ENCODE results near the gene PRSS22. TPM values are rescaled to one million over a fixed set of nuclear protein-coding genes. Genes with fewer than 3 reads are reported as not detected.

Gene PRSS22
- total RNA-seq, 1 experiment from 2014 or later, result not detected

DNA sequence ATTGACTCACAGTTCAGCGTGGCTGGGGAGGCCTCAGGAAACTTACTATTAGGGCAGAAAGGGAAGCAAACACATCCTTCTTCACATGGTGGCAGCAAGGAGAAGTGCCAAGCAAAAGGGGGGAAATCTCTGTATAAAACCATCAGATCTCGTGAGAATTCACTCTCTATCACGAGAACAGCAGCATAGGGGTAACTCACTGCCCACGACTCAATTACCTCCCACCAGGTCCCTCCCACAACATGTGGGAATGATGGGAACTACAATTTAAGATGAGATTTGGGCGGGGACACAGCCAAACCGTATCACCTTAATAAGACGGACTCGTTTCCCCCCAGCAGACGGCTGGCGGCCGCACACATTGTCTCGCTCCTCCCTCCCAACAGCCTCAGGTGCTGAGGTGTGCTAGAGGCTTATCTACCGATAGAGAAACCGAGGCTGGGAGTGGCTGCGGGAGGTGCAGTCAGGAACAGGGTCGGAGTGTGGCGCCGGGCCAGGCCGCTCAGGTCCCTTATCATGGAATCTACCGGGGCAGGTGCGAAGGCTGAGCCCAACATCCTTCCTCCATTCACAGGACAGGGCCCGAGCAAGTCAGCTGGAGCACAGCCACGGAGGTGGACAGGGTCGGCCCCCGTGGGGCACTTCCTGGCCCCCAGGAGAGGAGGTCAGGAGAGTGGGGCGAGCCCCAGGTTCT, 32.8 kb downstream of the PRSS22 start:
- H2AFZ ChIP-seq (ENCODE audit: low read length), result no peak overlapping the region
- no peaks in the 10 kb centered on the region for H4K20me1 ChIP-seq (ENCODE audit: insufficient read depth, low read depth, low read length)
- H3K4me2 ChIP-seq (ENCODE audit: low read depth, low read length, poor library complexity, severe bottlenecking), result no peak overlapping the region
- no peaks in the 10 kb centered on the region for H3K9me3 ChIP-seq (ENCODE audit: low read length)
- H3K9ac ChIP-seq (ENCODE audit: low read length), result no peak overlapping the region
- H3K27ac ChIP-seq (ENCODE audit: low read length), result no peak overlapping the region
- no peaks in the 10 kb centered on the region for H3K36me3 ChIP-seq (ENCODE audit: insufficient read depth, low read length)
- H3K27me3 ChIP-seq (ENCODE audit: low read length), result no peaks in the 10 kb centered on the region
- H3K79me2 ChIP-seq (ENCODE audit: low read length), result no peaks in the 10 kb centered on the region
- no peaks in the 10 kb centered on the region for H3K9me2 ChIP-seq (replicated peaks; ENCODE audit: insufficient read depth, low read length)
- no peak for DNase-seq
- H3K4me3 ChIP-seq (ENCODE audit: low read length), result no peak overlapping the region
- no peaks in the 10 kb centered on the region for H3K4me1 ChIP-seq (ENCODE audit: low read length)

DNA sequence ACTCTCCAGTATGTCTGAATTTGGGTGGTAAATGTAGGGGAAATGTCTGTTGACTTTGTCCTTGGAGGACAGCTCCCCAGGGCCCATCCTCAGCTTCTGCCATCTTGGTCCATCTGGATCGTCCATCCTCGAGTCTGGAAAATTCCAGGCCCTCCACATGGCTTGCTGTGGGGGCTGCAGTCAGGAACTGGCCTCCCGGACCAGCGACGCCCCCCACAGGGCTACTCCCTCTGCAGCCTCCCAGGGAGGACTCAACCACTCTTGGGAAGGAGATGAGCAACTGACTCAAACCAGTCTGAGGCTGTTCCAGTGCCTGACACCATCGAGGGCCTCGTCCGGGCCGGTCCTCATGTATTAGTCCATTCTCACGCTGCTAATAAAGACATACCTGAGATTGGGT, 33.3 kb downstream of the PRSS22 start:
- H3K79me2 ChIP-seq (ENCODE audit: low read length), result no peaks in the 10 kb centered on the region
- H3K27ac ChIP-seq (ENCODE audit: low read length), result no peak overlapping the region
- no peaks in the 10 kb centered on the region for H3K9me3 ChIP-seq (ENCODE audit: low read length)
- H3K36me3 ChIP-seq (ENCODE audit: insufficient read depth, low read length), result no peaks in the 10 kb centered on the region
- no peak overlapping the region for H3K9ac ChIP-seq (ENCODE audit: low read length)
- H3K9me2 ChIP-seq (replicated peaks; ENCODE audit: insufficient read depth, low read length), result no peaks in the 10 kb centered on the region
- H3K27me3 ChIP-seq (ENCODE audit: low read length), result no peaks in the 10 kb centered on the region
- no peaks in the 10 kb centered on the region for H4K20me1 ChIP-seq (ENCODE audit: insufficient read depth, low read depth, low read length)
- H3K4me3 ChIP-seq (ENCODE audit: low read length), result no peak overlapping the region
- no peak for DNase-seq
- no peak overlapping the region for H2AFZ ChIP-seq (ENCODE audit: low read length)
- H3K4me1 ChIP-seq (ENCODE audit: low read length), result no peaks in the 10 kb centered on the region
- no peak overlapping the region for H3K4me2 ChIP-seq (ENCODE audit: low read depth, low read length, poor library complexity, severe bottlenecking)

DNA sequence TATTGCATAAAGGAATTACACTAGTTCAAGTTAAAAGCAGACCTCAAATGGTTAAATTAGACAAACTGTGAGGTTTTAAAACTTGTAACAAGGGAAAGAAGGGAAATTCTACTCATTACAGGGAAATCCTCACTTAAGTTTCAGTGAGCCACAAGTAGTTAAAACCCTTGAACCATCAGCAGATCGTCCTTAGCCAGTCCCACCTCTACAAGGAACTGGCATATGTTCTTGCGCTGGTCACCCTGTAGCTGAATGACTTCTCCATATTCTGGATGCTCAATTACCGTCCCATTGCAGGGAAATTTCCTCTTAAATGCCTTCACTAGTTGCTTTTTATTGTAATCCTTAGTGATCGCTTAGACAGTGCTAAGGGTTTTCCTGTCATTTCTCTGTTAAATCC, 35.5 kb downstream of the PRSS22 start:
- Histone ChIP-seq H3K79me2 (ENCODE audit: low read length) (no peaks in the 10 kb centered on the region), H3K9me2 (replicated peaks; ENCODE audit: insufficient read depth, low read length) (no peaks in the 10 kb centered on the region), H3K4me2 (ENCODE audit: low read depth, low read length, poor library complexity, severe bottlenecking) (no peak overlapping the region), H3K4me3 (ENCODE audit: low read length) (no peak overlapping the region), H3K9ac (ENCODE audit: low read length) (no peak overlapping the region), H2AFZ (ENCODE audit: low read length) (no peak overlapping the region), H3K27ac (ENCODE audit: low read length) (no peak overlapping the region), H3K27me3 (ENCODE audit: low read length) (no peaks in the 10 kb centered on the region), H3K4me1 (ENCODE audit: low read length) (no peaks in the 10 kb centered on the region), H3K9me3 (ENCODE audit: low read length) (no peaks in the 10 kb centered on the region), H4K20me1 (ENCODE audit: insufficient read depth, low read depth, low read length) (no peaks in the 10 kb centered on the region), H3K36me3 (ENCODE audit: insufficient read depth, low read length) (no peaks in the 10 kb centered on the region)
- DNase-seq, result no peak

DNA sequence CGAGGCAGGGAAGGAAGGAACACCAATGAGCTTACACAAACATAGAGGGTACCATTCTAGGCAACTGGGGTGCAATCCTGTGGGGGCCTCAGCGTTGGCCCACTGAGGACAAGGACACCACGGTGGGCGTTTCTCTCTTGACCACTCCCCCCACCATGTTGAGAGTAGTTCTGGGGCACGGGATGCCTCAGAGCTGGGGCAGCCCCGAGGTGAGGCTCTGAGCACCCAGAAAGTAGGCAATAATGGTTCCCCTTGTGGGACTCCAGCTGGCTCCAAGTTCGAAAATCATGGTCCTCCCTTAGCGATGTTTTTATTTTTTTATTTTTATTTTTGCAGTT, 35.8 kb downstream of the PRSS22 start:
- H3K9me3 ChIP-seq (ENCODE audit: low read length), result no peaks in the 10 kb centered on the region
- no peak overlapping the region for H3K9ac ChIP-seq (ENCODE audit: low read length)
- DNase-seq, result no peak
- no peaks in the 10 kb centered on the region for H3K79me2 ChIP-seq (ENCODE audit: low read length)
- no peak overlapping the region for H3K4me2 ChIP-seq (ENCODE audit: low read depth, low read length, poor library complexity, severe bottlenecking)
- H3K4me3 ChIP-seq (ENCODE audit: low read length), result no peak overlapping the region
- no peaks in the 10 kb centered on the region for H3K9me2 ChIP-seq (replicated peaks; ENCODE audit: insufficient read depth, low read length)
- H3K27me3 ChIP-seq (ENCODE audit: low read length), result no peaks in the 10 kb centered on the region
- H3K4me1 ChIP-seq (ENCODE audit: low read length), result no peaks in the 10 kb centered on the region
- H3K36me3 ChIP-seq (ENCODE audit: insufficient read depth, low read length), result no peaks in the 10 kb centered on the region
- no peak overlapping the region for H2AFZ ChIP-seq (ENCODE audit: low read length)
- no peaks in the 10 kb centered on the region for H4K20me1 ChIP-seq (ENCODE audit: insufficient read depth, low read depth, low read length)
- H3K27ac ChIP-seq (ENCODE audit: low read length), result no peak overlapping the region

DNA sequence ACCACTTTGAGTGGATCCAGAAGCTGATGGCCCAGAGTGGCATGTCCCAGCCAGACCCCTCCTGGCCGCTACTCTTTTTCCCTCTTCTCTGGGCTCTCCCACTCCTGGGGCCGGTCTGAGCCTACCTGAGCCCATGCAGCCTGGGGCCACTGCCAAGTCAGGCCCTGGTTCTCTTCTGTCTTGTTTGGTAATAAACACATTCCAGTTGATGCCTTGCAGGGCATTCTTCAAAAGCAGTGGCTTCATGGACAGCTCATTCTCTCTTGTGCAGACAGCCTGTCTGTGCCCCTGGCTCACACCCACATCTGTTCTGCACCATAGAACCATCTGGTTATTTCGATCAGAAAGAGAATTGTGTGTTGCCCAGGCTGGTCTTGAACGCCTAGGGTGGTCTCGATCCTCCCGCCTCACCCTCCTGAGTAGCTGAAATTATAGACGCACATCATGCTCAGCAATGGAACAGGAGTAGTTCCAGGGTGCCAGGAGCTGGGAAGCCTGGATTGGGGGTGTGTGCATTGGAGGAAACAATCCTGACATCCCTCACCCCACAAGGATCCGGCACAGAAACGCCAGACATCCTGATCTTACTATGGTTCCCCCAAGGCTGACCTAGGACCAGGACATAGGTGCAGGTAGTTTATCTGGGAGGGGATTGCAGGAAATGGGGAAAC, 36.3 kb downstream of the PRSS22 start:
- Histone ChIP-seq H3K36me3 (ENCODE audit: insufficient read depth, low read length) (no peaks in the 10 kb centered on the region), H3K79me2 (ENCODE audit: low read length) (no peaks in the 10 kb centered on the region), H3K4me1 (ENCODE audit: low read length) (no peaks in the 10 kb centered on the region), H3K9me3 (ENCODE audit: low read length) (no peaks in the 10 kb centered on the region), H3K27me3 (ENCODE audit: low read length) (no peaks in the 10 kb centered on the region), H4K20me1 (ENCODE audit: insufficient read depth, low read depth, low read length) (no peaks in the 10 kb centered on the region), H3K9me2 (replicated peaks; ENCODE audit: insufficient read depth, low read length) (no peaks in the 10 kb centered on the region), H3K9ac (ENCODE audit: low read length) (no peak overlapping the region), H3K4me2 (ENCODE audit: low read depth, low read length, poor library complexity, severe bottlenecking) (no peak overlapping the region), H2AFZ (ENCODE audit: low read length) (no peak overlapping the region), H3K4me3 (ENCODE audit: low read length) (no peak overlapping the region), H3K27ac (ENCODE audit: low read length) (no peak overlapping the region)
- DNase-seq, result no peak

DNA sequence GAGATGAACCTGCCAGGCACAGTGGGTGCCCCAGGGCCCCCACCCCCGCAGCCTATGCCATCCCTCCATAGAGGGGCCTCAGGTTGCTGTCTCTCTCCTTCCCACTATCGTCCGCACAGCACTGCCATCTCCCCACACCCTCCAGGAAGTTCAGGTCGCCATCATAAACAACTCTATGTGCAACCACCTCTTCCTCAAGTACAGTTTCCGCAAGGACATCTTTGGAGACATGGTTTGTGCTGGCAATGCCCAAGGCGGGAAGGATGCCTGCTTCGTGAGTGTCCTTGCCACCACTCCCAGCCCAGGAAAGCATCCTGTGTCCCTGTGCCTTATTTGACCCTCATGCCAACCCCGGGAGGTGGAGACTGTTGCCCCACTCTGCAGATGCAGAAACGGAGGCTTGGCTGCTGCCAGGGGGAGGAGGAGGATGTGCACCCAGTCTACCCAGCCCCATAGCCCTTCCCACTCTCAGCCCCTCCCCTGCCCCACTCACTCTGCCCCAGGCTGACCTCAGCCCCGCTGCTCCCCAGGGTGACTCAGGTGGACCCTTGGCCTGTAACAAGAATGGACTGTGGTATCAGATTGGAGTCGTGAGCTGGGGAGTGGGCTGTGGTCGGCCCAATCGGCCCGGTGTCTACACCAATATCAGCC, 37.0 kb downstream of the PRSS22 start:
- Histone ChIP-seq H3K27ac (ENCODE audit: low read length) (no peak overlapping the region), H3K36me3 (ENCODE audit: insufficient read depth, low read length) (no peaks in the 10 kb centered on the region), H3K9me3 (ENCODE audit: low read length) (no peaks in the 10 kb centered on the region), H3K4me2 (ENCODE audit: low read depth, low read length, poor library complexity, severe bottlenecking) (no peak overlapping the region), H3K4me3 (ENCODE audit: low read length) (no peak overlapping the region), H2AFZ (ENCODE audit: low read length) (no peak overlapping the region), H3K9me2 (replicated peaks; ENCODE audit: insufficient read depth, low read length) (no peaks in the 10 kb centered on the region), H3K27me3 (ENCODE audit: low read length) (no peaks in the 10 kb centered on the region), H3K79me2 (ENCODE audit: low read length) (no peaks in the 10 kb centered on the region), H3K4me1 (ENCODE audit: low read length) (no peaks in the 10 kb centered on the region), H4K20me1 (ENCODE audit: insufficient read depth, low read depth, low read length) (no peaks in the 10 kb centered on the region), H3K9ac (ENCODE audit: low read length) (no peak overlapping the region)
- no peak for DNase-seq

DNA sequence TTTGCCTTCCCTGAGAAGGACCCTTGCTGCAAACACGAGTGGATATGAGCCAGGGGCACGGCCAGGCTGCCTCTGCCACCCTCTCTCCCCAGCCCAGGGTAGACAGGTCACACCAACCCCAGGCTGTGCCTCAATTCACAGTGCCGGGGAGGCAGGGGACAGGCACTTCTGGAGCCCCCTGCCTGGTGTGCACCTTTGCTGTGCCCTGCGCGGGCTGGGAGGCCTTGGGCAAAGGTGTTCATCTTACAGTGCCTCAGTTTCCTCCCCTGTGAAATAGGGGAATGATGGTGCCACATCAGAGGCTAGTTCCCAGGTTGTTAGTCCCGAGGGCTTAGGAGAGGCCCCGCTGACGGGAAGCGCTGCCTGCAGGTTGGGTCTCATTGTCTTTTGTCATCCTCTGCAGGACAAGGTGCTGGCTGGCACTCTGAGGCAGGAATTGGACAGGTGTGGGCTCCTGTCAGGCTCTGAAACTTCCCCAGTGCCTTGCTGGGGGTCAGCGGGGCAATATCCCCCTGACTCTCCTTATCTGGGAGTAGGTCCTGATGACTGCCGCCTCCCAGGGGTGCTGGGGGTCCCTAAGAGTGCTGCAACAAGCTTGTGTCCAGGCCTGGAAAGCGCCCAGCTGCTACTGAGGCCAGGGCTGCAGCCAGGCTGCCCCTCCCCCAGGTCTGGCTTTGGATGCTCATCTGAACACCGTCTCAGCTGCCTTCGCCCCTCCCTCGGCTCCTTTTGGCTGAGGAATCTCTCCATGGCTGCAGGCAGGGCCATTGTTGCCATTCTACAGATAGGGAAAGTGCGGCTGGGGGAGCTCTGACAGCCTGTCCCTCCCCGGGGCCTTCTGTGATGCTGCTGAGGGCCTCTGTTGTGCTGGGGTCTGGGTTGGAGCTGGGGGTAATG, 37.8 kb downstream of the PRSS22 start:
- Histone ChIP-seq H3K27me3 (ENCODE audit: low read length) (no peaks in the 10 kb centered on the region), H3K4me2 (ENCODE audit: low read depth, low read length, poor library complexity, severe bottlenecking) (no peak overlapping the region), H3K4me1 (ENCODE audit: low read length) (no peaks in the 10 kb centered on the region), H3K79me2 (ENCODE audit: low read length) (no peaks in the 10 kb centered on the region), H3K27ac (ENCODE audit: low read length) (no peak overlapping the region), H2AFZ (ENCODE audit: low read length) (no peak overlapping the region), H3K9me2 (replicated peaks; ENCODE audit: insufficient read depth, low read length) (no peaks in the 10 kb centered on the region), H3K4me3 (ENCODE audit: low read length) (no peak overlapping the region), H4K20me1 (ENCODE audit: insufficient read depth, low read depth, low read length) (no peaks in the 10 kb centered on the region), H3K36me3 (ENCODE audit: insufficient read depth, low read length) (no peaks in the 10 kb centered on the region), H3K9ac (ENCODE audit: low read length) (no peak overlapping the region), H3K9me3 (ENCODE audit: low read length) (no peaks in the 10 kb centered on the region)
- no peak for DNase-seq
